Effector memory CD8-positive, alpha-beta T cell (primary cell): ENCODE data around the gene CHN2.

Source experiments
- ATAC-seq: fragments of 150-1000 bp; cut with Tn5 transposase; replicated peaks from 2 replicates; pipeline ENCODE4 v1.10.0; 2021; ENCODE audit warnings: mild to moderate bottlenecking, moderate library complexity
- DNase-seq, 3 experiments: peaks; one replicate each; pipeline ENCODE4 v3.0.0; 2021
- H3K27ac Mint-ChIP-seq, 2 donors: one replicate each; pipeline ENCODE4 v1.8.0; 2022; ENCODE audit warnings: mild to moderate bottlenecking in 2 of 2, mixed read lengths in 2 of 2, moderate library complexity in 2 of 2
- H3K27me3 Mint-ChIP-seq, 2 donors: one replicate each; pipeline ENCODE4 v1.8.0; 2022; ENCODE audit warnings: mixed read lengths in 2 of 2
- H3K36me3 Mint-ChIP-seq: one replicate; pipeline ENCODE4 v1.8.0; 2022; ENCODE audit warnings: mild to moderate bottlenecking, moderate library complexity, mixed read lengths; ENCODE audit not compliant: insufficient read depth
- H3K4me1 Mint-ChIP-seq, 2 donors: one replicate each; pipeline ENCODE4 v1.8.0; 2022; ENCODE audit warnings: low read depth in 2 of 2, mixed read lengths in 2 of 2
- H3K4me3 Mint-ChIP-seq, 2 donors: one replicate each; pipeline ENCODE4 v1.8.0; 2022; ENCODE audit warnings: mild to moderate bottlenecking in 2 of 2, mixed read lengths in 2 of 2, moderate library complexity in 2 of 2
- H3K9me3 Mint-ChIP-seq, 2 donors: one replicate each; pipeline ENCODE4 v1.8.0; 2022; ENCODE audit warnings: mixed read lengths in 2 of 2

The CHN2 gene

DNA sequence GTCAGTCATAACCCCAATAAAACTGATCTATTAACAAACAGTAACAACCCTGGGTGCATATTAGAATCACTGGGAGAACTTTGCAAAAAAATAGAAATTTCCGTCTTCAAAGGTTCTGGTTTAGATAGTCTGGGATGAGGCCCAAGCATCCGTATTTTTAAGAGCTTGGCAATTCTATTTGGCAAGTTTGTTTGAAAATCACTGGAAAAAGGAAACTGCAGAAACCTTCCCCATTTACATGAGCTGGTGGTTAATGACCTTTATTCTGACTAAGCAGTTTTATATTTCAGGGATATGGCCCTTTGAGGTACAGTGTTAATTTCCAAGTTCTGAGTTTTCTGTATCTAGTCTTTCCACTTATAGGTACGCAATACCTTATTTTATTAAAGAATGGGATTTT is 253.3 kb downstream of the CHN2 start:
- Mint-ChIP-seq H3K27me3 (no peaks in the 10 kb centered on the region), H3K4me1 (peaks cover 0 to 2% of the 10 kb centered on the region in 2 donors), H3K4me3 (no peak overlapping the region), H3K36me3 (peaks cover 9% of the 10 kb centered on the region), H3K27ac (no peak overlapping the region), H3K9me3 (no peaks in the 10 kb centered on the region)
- DNase-seq (no peak), ATAC-seq (no peak)

DNA sequence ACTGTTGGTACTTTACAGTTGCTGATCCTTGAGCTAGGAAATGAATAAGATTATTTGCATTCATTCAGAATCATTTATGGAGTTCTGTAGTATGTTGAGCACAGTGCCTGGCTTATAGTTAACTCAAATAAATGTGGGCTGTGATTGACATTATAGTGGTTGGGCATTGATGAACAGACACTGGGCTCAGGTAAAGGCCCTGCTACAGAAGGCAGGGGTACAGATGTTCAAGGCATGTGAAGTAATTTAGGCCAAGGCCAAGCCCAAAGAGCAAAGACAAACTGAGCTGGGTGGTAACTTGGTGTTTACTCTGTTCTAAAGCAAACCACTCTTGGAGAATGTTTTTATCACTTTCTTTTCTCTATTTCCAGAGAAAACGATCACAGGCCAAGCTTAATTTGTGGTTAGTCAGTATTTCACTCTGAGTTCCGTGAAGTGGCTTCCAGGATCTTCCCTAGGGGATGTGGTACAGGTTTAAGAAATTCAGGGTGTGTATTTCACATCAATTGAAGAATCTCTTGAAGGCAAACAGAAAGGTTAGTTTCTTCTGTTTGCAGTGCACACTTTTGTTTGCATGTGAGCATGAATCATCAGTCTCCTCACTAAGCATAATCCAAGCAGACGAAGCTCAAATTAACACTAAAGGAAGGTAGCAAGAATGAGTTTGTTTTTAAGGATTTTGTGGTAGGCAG is 255.1 kb downstream of the CHN2 start:
- no peaks in the 10 kb centered on the region for H3K27me3 Mint-ChIP-seq
- peaks cover 6% of the 10 kb centered on the region for H3K36me3 Mint-ChIP-seq
- H3K27ac Mint-ChIP-seq, result no peak overlapping the region
- no peaks in the 10 kb centered on the region for H3K9me3 Mint-ChIP-seq
- no peak overlapping the region for H3K4me3 Mint-ChIP-seq
- DNase-seq, result no peak
- ATAC-seq, result no peak
- peaks cover 0 to 2% of the 10 kb centered on the region in 2 donors for H3K4me1 Mint-ChIP-seq

DNA sequence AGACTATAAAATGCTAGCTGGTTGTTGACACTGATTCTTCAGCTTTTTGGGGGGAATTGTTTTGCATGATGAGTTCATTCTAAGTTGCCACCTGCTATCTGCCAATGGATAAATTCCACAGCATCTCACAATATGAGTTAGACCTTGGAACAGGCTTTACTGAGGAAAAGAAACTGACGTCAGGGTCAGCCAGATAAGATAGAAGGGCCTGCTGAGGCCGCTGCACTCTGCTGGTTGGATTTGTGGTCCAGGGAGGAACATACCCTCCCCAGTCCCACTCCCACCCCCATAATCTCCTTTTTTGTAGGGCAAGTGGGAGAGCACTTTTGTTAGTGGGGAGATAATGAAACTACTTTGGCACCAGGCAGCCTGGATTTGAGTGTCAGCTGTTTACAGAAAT is 258.4 kb downstream of the CHN2 start:
- ATAC-seq (no peak), DNase-seq (no peak)
- no peaks in the 10 kb centered on the region for H3K9me3 Mint-ChIP-seq
- H3K36me3 Mint-ChIP-seq, result no peaks in the 10 kb centered on the region
- no peak overlapping the region for H3K27ac Mint-ChIP-seq
- H3K4me3 Mint-ChIP-seq, result no peak overlapping the region
- H3K4me1 Mint-ChIP-seq, result peaks cover 0 to 2% of the 10 kb centered on the region in 2 donors
- H3K27me3 Mint-ChIP-seq, result no peaks in the 10 kb centered on the region

DNA sequence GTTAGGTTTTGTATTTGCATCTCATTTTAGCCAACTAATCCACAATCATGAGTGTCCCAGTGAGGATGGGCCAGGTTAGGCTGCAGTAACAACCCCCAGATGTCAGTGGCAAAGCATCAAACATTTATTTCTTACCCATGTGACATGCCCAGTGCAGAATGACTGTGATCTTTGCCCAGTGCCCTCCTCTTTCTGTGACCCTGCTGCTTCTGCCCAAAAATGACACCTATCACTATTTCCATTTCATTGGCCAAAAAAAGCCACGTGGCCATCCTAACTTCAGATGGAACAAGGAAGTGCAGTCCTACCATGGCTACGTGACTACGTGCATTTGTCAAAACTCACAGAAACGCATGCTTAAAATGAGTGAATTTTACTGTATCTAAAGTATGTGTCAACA is 259.9 kb downstream of the CHN2 start:
- H3K27ac Mint-ChIP-seq, result no peak overlapping the region
- DNase-seq, result no peak

DNA sequence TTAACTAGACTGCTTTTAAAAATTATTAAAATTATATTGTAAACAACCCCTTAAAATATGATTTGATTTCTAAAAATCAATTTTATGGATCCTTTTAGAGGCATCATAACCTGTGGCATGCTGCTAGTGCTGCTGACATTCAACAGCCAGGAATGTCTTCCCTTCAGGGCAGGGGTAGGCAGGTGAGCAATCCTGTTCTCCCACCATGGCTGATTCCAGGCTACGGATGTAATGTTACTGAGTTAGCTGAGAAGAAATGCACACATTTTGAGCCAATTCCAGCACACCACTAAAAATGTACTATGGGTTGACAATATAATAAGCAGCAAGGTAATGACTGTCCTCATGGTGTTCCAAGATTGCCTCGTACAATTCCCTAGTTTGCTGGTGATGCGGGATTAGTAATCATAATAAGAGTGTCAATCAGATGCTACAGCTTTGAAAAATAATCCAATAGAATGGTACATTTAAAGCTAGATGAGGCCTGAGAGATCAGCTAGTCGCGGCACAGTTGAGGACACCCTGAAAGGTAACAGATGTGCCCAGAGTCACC is 260.4 kb downstream of the CHN2 start:
- ATAC-seq, result no peak
- DNase-seq, result no peak
- Mint-ChIP-seq H3K4me1 (peaks cover 2 to 4% of the 10 kb centered on the region in 2 donors), H3K27ac (no peak overlapping the region), H3K4me3 (no peak overlapping the region), H3K9me3 (no peaks in the 10 kb centered on the region), H3K36me3 (no peaks in the 10 kb centered on the region), H3K27me3 (no peaks in the 10 kb centered on the region)

More for the DNA sequence above, 259.9 kb downstream of the CHN2 start:
- ATAC-seq, result no peak
- Mint-ChIP-seq H3K4me1 (peaks cover 2 to 4% of the 10 kb centered on the region in 2 donors), H3K4me3 (no peak overlapping the region), H3K36me3 (no peaks in the 10 kb centered on the region), H3K27me3 (no peaks in the 10 kb centered on the region), H3K9me3 (no peaks in the 10 kb centered on the region)

DNA sequence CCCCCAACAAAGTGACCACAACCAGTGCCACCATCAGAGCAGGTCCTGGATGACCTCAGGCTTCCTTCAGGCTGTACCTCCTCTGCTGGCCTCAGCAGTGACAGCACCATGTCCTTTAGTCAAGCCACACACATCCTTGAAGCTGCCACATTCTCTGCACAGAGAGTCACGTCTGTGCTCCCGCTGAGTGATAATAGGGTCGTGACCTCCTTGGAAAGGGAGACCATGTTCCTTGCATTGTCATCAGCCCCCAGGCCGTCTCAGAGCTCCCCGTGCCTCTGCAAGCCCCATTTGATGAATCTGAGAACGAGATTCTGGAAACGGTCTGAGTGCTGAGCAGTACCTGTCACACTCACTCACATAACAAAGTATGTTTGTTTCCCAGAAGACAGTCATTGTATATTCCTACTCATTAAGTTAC is 262.6 kb downstream of the CHN2 start:
- Mint-ChIP-seq H3K27me3 (no peaks in the 10 kb centered on the region), H3K27ac (no peak overlapping the region), H3K9me3 (no peaks in the 10 kb centered on the region), H3K4me1 (peaks cover 2 to 4% of the 10 kb centered on the region in 2 donors), H3K36me3 (no peaks in the 10 kb centered on the region), H3K4me3 (no peak overlapping the region)
- DNase-seq, result no peak
- no peak for ATAC-seq

DNA sequence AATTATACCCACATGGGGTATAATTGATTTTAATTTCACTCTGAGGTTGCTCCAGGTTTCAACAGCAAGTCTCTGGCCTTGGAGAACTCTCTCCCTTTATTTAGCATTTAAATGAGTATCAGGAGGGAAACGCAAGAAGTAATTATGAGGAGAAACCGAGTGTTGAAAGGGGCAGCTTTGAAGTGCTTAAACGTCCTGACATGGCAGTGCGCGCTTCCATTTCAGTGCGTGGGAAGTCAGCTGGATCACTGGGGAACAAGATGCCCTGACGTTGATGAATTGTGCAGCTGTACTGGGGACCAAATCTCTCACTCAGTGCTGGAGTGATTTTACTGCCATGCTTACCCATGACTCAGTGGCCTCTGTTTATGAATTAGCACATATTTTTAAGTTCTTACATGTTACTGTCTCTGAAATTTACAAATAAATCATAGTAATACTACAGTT is 263.0 kb downstream of the CHN2 start:
- no peak for ATAC-seq
- H3K27me3 Mint-ChIP-seq, result no peaks in the 10 kb centered on the region
- no peak overlapping the region for H3K27ac Mint-ChIP-seq
- no peaks in the 10 kb centered on the region for H3K36me3 Mint-ChIP-seq
- peaks cover 0 to 4% of the 10 kb centered on the region in 2 donors for H3K4me1 Mint-ChIP-seq
- no peak for DNase-seq
- no peaks in the 10 kb centered on the region for H3K9me3 Mint-ChIP-seq
- no peak overlapping the region for H3K4me3 Mint-ChIP-seq

DNA sequence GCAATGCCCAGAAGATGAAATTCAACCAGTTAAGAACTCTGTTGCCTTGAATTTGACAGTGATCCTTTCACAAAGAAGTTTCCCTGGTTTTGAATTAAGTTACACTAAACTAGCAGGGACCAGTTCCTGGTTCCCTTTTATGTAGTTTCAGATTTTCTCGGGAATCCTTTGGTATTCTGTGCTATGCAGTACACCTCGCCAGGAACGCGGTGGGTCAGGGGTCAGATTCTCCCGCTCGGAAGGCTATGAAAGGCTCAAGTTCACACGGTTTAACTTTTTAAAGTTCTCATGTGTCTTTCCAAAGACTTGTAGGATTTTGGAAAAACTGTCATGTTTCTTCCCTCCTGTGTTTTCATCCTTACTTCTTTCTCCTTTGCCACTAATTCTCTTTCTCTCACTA is 264.4 kb downstream of the CHN2 start:
- no peaks in the 10 kb centered on the region for H3K27me3 Mint-ChIP-seq
- H3K36me3 Mint-ChIP-seq, result no peaks in the 10 kb centered on the region
- H3K4me3 Mint-ChIP-seq, result no peak overlapping the region
- peaks cover 0 to 4% of the 10 kb centered on the region in 2 donors for H3K4me1 Mint-ChIP-seq
- ATAC-seq (no peak), DNase-seq (no peak)
- H3K9me3 Mint-ChIP-seq, result no peaks in the 10 kb centered on the region
- H3K27ac Mint-ChIP-seq, result peak overlapping the region in 1 of 2 donors; percentile 35

DNA sequence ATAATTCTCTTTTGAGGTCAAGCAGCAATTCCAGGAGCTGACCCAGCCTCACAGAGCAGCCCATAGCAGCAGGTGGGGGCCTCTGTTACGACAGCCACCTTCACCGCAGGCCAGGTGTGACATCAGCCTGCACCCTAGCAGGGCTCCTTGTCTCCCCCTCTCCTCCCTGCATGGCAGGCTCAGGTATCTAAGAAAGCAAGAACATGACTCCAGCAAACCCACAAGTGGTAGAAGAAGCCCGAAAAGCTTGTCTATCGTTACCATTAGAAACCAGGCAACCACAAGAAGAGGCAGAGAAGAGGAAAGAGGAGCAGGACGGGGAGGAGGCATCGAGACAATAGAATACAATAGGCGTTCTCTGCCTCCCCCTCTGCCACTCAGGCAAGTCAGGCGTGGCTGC is 265.0 kb downstream of the CHN2 start:
- ATAC-seq, result no peak
- DNase-seq, result no peak
- H3K36me3 Mint-ChIP-seq, result no peaks in the 10 kb centered on the region
- peaks cover 0 to 4% of the 10 kb centered on the region in 2 donors for H3K4me1 Mint-ChIP-seq
- H3K4me3 Mint-ChIP-seq, result no peak overlapping the region
- no peaks in the 10 kb centered on the region for H3K27me3 Mint-ChIP-seq
- H3K27ac Mint-ChIP-seq, result no peak overlapping the region
- H3K9me3 Mint-ChIP-seq, result no peaks in the 10 kb centered on the region

DNA sequence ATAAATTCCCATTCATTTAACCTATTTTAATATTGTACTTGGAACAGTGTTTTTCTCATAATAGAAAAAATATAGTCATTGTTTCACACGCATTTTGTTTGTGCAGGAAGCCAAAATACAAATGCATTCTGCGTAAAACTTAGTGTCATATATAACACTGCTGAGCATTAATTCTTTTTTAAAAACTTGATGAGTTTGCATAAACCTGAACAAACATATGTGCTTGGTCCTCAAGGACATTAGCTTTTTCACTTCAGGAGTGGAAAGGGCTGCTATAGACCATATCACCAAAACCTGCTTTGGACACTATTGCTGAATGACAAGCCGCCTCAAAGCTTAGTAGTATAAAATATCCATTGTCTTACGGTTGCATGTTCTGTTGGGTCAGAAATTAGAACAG is 267.4 kb downstream of the CHN2 start:
- Mint-ChIP-seq H3K4me1 (peaks cover 0 to 4% of the 10 kb centered on the region in 2 donors), H3K27ac (no peak overlapping the region), H3K36me3 (no peaks in the 10 kb centered on the region), H3K4me3 (no peak overlapping the region), H3K9me3 (no peaks in the 10 kb centered on the region), H3K27me3 (no peaks in the 10 kb centered on the region)
- no peak for ATAC-seq
- DNase-seq, result no peak

DNA sequence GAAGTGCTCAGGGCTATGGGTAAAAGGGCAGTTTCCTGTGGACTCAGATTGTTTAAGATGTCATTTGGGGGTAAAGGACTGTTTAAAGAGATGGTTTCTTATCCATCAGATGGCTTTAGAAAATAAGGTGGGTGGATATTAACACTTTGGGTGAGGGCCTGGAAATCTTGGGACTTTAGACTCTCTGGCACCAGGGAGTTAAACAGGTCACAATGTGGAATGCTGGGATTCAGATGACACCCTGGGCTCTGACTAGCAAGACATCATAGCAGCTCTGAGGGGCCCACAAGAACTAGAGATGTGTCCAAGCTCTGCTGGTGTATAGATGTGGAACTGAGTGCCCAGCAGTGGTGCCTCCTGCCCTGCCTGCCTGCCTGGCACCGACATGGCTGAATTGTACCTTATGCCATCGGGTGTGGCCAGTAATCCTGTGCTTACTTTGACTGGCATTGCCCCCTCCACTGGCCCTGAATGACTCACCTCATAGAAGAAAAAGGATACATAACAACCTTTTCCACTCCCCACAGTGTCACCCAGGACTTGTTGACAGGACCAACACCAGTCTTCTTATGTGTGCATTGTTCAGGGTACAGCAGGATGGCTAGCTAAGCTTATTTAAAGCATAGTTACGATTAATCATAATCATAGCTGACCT is 269.1 kb downstream of the CHN2 start:
- H3K27me3 Mint-ChIP-seq, result no peaks in the 10 kb centered on the region
- no peaks in the 10 kb centered on the region for H3K9me3 Mint-ChIP-seq
- no peak for DNase-seq
- no peaks in the 10 kb centered on the region for H3K36me3 Mint-ChIP-seq
- H3K4me1 Mint-ChIP-seq, result peaks cover 0 to 4% of the 10 kb centered on the region in 2 donors
- no peak overlapping the region for H3K4me3 Mint-ChIP-seq
- ATAC-seq, result no peak
- no peak overlapping the region for H3K27ac Mint-ChIP-seq

DNA sequence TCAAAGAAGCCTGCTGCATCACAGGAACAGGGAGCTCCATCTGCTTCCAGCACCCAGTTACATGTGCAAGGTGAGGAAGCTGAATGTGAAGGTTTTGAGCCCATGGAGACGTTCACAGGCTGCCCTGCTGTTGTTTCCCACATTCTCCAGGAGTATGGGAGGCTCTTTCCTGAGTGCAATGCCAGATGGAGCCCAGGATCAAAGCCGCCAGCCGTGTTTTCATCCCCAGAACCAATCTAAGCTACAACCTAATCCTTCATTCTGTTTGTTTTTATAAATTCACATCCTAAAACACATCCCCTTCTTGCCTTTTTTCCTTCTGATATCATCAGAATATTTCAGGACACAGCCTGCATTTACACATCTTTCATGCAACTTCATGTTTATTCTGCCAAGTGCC is 270.2 kb downstream of the CHN2 start:
- no peaks in the 10 kb centered on the region for H3K36me3 Mint-ChIP-seq
- no peaks in the 10 kb centered on the region for H3K27me3 Mint-ChIP-seq
- no peaks in the 10 kb centered on the region for H3K4me1 Mint-ChIP-seq
- no peak overlapping the region for H3K4me3 Mint-ChIP-seq
- ATAC-seq (no peak), DNase-seq (no peak)
- H3K27ac Mint-ChIP-seq, result no peak overlapping the region
- H3K9me3 Mint-ChIP-seq, result no peaks in the 10 kb centered on the region

DNA sequence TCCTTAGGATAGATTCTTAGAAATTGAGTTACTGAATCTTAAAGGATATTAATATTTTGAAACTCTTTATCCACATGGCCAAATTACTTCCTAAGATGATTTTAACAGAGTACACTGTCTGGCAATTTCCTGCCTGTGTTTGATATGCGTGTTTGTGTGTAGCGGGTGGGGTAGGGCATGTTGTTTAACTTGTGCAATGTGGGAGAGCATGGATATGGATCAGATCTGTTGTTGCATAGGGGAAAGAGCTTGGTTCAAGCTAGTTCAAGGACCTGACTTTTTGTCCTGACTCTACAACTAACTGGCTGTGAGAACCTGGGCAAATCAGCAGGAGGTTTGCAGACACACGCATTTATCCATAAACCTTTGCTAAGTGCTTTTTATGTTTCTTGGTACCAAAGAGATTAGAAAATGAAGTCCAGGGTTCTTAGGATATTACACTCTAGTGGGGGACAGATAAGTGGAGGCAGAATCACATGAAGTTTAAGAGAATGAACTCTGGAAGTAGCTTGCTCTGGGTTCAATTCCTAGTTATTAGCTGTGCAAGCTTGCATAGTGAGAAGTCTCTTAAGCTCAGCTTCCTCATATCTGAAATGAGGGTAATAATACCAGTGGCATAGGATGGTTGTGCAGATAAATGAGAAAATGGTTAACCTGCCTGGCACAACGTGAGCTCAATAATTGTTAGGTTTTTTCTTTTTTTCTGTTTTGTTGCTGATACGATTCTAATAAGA is 272.8 kb downstream of the CHN2 start:
- Mint-ChIP-seq H3K27me3 (no peaks in the 10 kb centered on the region), H3K4me1 (no peaks in the 10 kb centered on the region), H3K9me3 (no peaks in the 10 kb centered on the region), H3K27ac (no peak overlapping the region), H3K36me3 (no peaks in the 10 kb centered on the region), H3K4me3 (no peak overlapping the region)
- DNase-seq (no peak), ATAC-seq (no peak)
